Mesodermal cell (in vitro differentiated cells): ENCODE results near the gene COL5A2.
A peak's percentile ranks its signal among the peaks of the same experiment; 100 is the strongest.

Experiments used
- H3K27ac ChIP-seq: 2 replicates; pipeline ENCODE4 v1.7.0; 2013; ENCODE audit warnings: mild to moderate bottlenecking, low read depth, low read length, moderate library complexity; ENCODE audit not compliant: severe bottlenecking
- H3K36me3 ChIP-seq: 2 replicates; pipeline ENCODE4 v1.7.1; 2013; ENCODE audit warnings: mild to moderate bottlenecking, low read length, moderate library complexity; ENCODE audit not compliant: control insufficient read depth, insufficient read depth
- H3K4me1 ChIP-seq: one replicate; pipeline ENCODE4 v1.7.1; 2013; ENCODE audit warnings: mild to moderate bottlenecking, low read length; ENCODE audit not compliant: insufficient read depth, control insufficient read depth, poor library complexity, severe bottlenecking
- H3K4me3 ChIP-seq: 2 replicates; pipeline ENCODE4 v1.7.0; 2013; ENCODE audit warnings: low read length, control low read depth, mild to moderate bottlenecking; ENCODE audit not compliant: insufficient read depth, poor library complexity, severe bottlenecking; ENCODE audit errors: extremely low read depth
- H3K9me3 ChIP-seq: 2 replicates; pipeline ENCODE4 v1.7.1; 2013; ENCODE audit warnings: mild to moderate bottlenecking, low read length, moderate library complexity; ENCODE audit not compliant: control insufficient read depth
- WGBS, 2 experiments: methylation state at CpG; one replicate each; pipeline ENCODE4 v1.1.5; 2013; ENCODE audit warnings: missing lambda C conversion rate in 2 of 2; ENCODE audit not compliant: insufficient coverage in 2 of 2; 5-methylcytosine and 5-hydroxymethylcytosine counted together

The COL5A2 gene

DNA sequence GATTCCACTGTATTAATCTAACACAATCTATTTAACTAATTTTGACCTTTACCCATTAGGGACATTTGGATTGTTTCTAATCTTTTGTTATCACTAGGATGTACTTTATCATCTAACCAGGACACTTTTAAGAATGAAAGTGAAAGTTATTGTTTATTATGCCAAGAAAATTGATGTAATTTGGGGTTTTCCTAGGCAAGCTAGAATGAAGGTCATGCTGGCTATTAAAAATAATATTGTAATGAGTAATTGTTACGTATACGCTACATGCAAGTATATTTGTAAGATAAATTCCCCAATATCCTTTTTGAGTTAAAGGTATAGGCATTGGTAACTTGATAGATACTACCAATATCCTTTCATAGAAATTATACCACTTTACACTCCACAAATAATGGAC, 74.6 kb downstream of the COL5A2 start:
- Histone ChIP-seq H3K36me3 (peaks cover 20% of the 10 kb centered on the region), H3K9me3 (no peaks in the 10 kb centered on the region), H3K4me3 (no peak overlapping the region), H3K4me1 (no peaks in the 10 kb centered on the region), H3K27ac (no peak overlapping the region)
- WGBS, 2 experiments = no CpG with 5 or more reads among the region's 2 CpGs

DNA sequence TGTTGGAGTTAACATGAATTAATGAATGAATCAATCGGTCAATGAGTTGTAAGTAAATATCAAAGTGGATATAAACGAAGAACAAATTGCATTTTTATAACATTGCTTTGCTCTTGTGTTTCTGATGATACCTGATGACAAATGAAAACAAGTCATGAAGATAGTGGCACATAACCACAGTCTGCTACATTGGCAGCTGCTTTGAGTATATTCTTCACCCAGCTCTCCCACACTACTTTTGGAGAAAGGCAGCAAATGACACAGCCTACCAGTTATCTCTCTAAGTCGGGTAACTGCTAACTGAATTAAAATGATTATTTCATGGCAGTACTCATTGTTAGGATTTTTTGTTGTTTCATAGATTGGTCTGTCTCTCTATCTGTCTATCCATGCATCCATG, 76.8 kb downstream of the COL5A2 start:
- no peak overlapping the region for H3K27ac ChIP-seq
- no peaks in the 10 kb centered on the region for H3K4me1 ChIP-seq
- H3K4me3 ChIP-seq = no peak overlapping the region
- no CpG with 5 or more reads among the region's 3 CpGs for WGBS, 2 experiments
- H3K36me3 ChIP-seq = peaks cover 11% of the 10 kb centered on the region
- H3K9me3 ChIP-seq = no peaks in the 10 kb centered on the region

DNA sequence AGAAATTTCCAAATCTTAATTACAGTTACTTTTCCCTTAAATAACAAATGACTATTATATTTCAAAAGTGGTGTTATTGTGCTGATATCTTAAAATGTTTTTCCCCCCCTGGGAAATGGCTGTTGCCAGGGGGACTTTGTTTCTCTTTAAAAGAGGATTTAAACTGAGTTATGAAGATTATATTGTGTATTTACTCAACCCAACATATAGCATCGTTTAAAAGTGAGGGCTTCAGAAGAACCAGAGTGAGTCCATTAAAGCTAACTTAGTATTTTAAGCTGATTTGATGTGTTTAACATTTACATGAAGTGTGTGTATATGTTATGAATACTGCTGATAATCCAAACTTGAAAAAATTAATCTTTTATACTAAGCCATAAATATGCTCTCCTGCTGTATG, 81.6 kb downstream of the COL5A2 start:
- Histone ChIP-seq H3K4me1 (peaks cover 7% of the 10 kb centered on the region), H3K27ac (no peak overlapping the region), H3K36me3 (peaks cover 29% of the 10 kb centered on the region), H3K4me3 (no peak overlapping the region), H3K9me3 (no peaks in the 10 kb centered on the region)
- no CpG with 5 or more reads among the region's 1 CpG for WGBS, 2 experiments

DNA sequence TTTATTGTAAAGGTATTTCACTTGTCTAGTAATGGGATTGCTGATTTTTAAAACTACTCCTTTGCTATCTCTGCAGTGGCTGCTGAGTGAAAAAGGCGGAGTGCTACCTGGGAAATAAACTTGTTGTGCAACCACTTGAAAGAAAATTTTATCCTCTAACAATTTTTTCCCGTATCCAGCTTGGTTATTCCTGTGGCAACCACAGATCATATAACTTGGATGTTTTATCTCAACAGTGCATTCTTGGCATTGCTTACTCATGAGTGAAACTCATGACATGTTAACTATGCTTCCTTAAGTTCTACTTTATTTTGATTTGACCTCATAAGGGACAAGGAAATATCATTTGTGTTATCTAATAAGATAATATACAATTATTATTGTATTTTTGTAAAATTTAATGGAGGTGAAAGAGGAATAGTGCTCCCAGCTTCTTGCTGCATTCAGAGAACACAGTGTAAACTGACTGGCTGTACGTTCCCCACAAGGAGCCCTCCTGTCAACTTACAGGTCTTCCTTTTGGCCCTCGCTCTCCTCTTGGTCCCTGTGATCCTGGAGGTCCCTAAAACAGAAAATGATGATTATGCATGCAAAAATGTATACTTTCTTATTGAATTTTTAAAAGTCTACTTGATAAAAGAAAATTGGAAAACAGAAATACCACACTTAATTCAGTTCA, 82.7 kb downstream of the COL5A2 start:
- WGBS, 2 experiments = 93 to 95% methylated on average over 4 of the region's 4 CpGs
- Histone ChIP-seq H3K9me3 (no peaks in the 10 kb centered on the region), H3K4me3 (no peak overlapping the region), H3K4me1 (peaks cover 7% of the 10 kb centered on the region), H3K27ac (peak overlapping the region; percentile 52), H3K36me3 (peaks cover 40% of the 10 kb centered on the region)

DNA sequence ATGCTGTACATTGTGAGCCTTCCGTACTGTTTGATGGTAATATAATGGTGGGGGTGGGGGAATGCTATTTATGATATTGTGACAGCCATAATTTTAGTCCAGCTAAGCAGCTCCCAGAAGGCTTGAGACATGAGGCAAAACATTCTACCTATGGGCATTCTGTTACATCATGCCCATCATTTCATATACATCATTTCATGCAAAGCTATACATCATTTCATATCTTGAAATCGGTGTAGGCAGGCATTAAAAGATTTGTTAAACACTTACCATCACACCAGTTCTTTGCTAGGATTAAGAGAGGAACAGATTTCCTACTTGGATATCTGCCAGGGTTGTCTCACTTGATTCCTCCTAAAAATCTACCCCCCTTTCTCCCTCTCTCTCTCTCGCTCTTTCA, 84.5 kb downstream of the COL5A2 start:
- Histone ChIP-seq H3K4me3 (no peak overlapping the region), H3K27ac (no peak overlapping the region), H3K4me1 (peaks cover 7% of the 10 kb centered on the region), H3K9me3 (no peaks in the 10 kb centered on the region), H3K36me3 (peaks cover 55% of the 10 kb centered on the region)
- WGBS, 2 experiments = 88 to 89% methylated on average over 1 of the region's 3 CpGs

DNA sequence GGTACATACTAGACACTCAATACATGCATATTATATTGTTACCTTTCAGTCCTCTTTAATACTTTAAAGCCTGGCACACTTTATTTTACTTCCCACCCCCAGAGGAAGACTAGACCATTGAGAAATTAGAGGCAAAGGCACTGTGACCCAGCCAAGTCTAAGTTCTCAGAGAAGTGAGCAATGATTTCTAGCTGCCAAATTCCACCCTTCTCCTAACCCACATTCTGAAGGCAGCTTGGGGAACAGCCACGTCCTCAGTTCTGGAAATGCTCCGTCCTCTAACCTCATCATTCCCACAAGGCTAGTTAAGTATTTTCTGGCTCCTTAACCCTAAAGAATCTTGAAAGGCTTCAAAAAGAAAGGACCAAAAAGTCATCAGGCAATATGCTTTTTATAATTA, 86.6 kb downstream of the COL5A2 start:
- Histone ChIP-seq H3K4me1 (peaks cover 10% of the 10 kb centered on the region), H3K9me3 (no peaks in the 10 kb centered on the region), H3K4me3 (no peak overlapping the region), H3K27ac (no peak overlapping the region), H3K36me3 (peaks cover 69% of the 10 kb centered on the region)
- WGBS, 2 experiments = 86% methylated on average over 1 of the region's 2 CpGs; no CpG with 5 or more reads in 1 of the 2 experiments

DNA sequence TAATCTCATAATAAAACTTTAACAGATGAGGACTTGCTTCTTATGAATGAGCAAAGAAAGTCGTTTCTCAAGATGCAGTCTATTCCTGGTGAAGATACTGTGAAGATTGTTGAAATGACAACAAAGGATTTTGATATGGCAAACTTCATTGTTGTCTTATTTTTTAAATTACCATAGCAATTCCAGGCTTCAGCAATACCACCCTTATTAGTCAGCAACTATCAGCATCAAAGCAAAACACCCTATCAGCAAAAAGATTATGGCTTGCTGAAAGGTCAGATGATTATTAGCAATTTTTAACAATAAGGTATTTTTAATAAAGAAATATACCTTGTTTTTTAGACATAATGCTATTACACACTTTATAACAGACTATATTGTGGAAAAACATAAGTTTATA, 88.3 kb downstream of the COL5A2 start:
- peaks cover 74% of the 10 kb centered on the region for H3K36me3 ChIP-seq
- H3K4me3 ChIP-seq = no peak overlapping the region
- no peaks in the 10 kb centered on the region for H3K9me3 ChIP-seq
- peaks cover 3% of the 10 kb centered on the region for H3K4me1 ChIP-seq
- no peak overlapping the region for H3K27ac ChIP-seq
- WGBS, 2 experiments = no CpG with 5 or more reads among the region's 1 CpG

DNA sequence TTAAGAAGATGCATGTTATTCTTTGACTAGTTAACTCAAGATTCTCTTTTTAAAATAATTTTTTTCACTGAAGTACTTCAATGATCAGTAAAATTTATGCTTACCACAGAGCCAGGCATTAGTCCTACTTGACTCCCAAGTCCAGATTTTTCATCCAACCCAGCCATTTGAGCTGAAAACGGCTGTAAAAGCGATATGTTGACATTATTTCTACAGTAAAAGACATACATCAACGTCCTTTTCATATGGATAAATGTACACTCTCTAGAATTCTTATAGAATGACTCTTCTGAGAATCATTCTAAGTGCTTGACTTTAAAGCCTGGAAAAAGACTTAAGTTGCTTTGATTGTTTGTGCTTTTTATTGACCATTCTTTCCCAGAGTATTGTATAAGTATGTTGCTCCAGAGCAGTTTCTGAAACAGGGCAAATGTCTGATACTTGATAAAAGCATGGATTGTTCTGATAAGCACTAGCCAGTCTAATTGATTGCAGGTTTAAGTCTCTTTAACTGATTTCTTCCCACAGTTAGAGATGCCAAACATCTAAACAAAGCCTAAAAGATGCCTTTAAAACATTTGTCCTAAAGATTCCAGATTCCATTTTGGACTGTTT, 90.9 kb downstream of the COL5A2 start:
- WGBS, 2 experiments = no CpG with 5 or more reads among the region's 3 CpGs
- H3K4me3 ChIP-seq = no peak overlapping the region
- no peak overlapping the region for H3K27ac ChIP-seq
- no peaks in the 10 kb centered on the region for H3K9me3 ChIP-seq
- H3K36me3 ChIP-seq = peaks cover 72% of the 10 kb centered on the region
- H3K4me1 ChIP-seq = peaks cover 3% of the 10 kb centered on the region

DNA sequence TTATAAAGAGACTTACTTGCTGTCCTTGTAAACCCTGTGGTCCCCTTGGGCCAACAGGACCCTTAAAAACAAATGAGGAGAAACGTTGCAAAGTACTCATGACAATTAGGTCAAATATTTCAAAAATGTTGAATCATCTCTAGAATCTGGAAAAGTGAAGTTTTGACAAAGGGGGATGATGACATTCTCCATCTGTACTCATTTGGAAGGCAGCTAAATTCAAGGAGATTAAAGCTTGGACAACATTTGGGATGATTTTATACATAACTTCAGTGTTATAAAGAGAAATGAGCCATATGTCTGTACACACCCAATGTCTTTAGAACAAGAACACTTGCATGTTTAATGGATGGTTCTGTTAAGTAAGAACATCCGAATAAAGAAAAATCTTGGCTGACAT, 92.9 kb downstream of the COL5A2 start:
- no peak overlapping the region for H3K27ac ChIP-seq
- WGBS, 2 experiments = no CpG with 5 or more reads among the region's 2 CpGs
- H3K4me1 ChIP-seq = peaks cover 3% of the 10 kb centered on the region
- no peak overlapping the region for H3K4me3 ChIP-seq
- H3K36me3 ChIP-seq = peaks cover 67% of the 10 kb centered on the region
- no peaks in the 10 kb centered on the region for H3K9me3 ChIP-seq

DNA sequence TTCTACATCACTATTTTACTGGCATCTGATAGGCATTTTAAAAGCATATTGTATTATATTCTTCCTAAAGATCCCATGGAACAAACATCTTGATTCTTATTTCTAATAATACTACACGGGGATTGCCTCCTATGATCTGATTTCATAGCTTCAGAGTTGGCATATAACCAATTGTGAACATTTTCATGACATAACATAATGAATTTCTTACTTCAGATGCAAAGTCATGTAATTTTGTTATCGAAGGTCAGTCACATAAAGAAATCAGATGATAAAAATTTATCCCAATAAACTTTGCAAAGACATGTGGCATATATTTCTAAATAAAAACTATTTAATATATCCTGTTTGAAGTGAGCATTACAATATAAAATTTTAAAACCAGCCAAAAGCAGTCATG, 93.3 kb downstream of the COL5A2 start:
- Histone ChIP-seq H3K4me3 (no peak overlapping the region), H3K9me3 (no peaks in the 10 kb centered on the region), H3K4me1 (peaks cover 3% of the 10 kb centered on the region), H3K27ac (no peak overlapping the region), H3K36me3 (peaks cover 64% of the 10 kb centered on the region)
- WGBS, 2 experiments = no CpG with 5 or more reads among the region's 2 CpGs

DNA sequence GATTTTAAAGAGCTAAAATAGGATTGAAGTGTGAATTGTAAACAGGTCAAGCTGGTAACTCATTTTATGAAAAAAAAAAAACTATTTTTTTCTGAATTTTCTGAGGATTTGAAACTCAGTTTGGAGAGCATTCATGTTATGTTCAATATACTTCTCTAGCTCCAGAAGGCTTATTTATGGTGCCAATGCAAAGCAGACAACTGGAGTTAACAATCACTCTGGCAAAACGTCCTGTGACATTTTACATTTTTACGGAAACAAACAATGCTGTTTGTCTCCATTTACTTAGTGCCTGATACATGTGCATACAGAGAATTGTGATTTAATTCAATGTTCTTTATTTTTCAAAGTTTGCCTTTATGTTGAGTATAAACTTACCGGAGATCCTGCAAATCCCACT, 96.0 kb downstream of the COL5A2 start:
- H3K9me3 ChIP-seq = no peaks in the 10 kb centered on the region
- H3K27ac ChIP-seq = no peak overlapping the region
- no peak overlapping the region for H3K4me3 ChIP-seq
- peaks cover 57% of the 10 kb centered on the region for H3K36me3 ChIP-seq
- 86 to 88% methylated on average over 2 of the region's 3 CpGs for WGBS, 2 experiments
- no peaks in the 10 kb centered on the region for H3K4me1 ChIP-seq
